SK-N-MC (cell line): ENCODE measurements around the gene KLHL29.

Source experiments
- DNase-seq: peaks from one replicate; pipeline ENCODE4 v3.0.0-alpha.2; 2011; ENCODE audit warnings: low read depth, low spot score
- H3K27ac ChIP-seq: fragments of 200-600 bp; sonication (generic); 2 replicates; pipeline ENCODE4 v1.5.1; 2016; ENCODE audit warnings: mixed run types
- H3K36me3 ChIP-seq: fragments of 200-600 bp; sonication (generic); 2 replicates; pipeline ENCODE4 v1.6.1; 2017; ENCODE audit warnings: antibody characterized with exemption, low read length, mixed read lengths; ENCODE audit not compliant: insufficient read depth
- H3K4me3 ChIP-seq: fragments of 200-600 bp; sonication (generic); 2 replicates; pipeline ENCODE4 v1.5.1; 2016
- H3K9ac ChIP-seq: fragments of 200-600 bp; sonication (generic); 2 replicates; pipeline ENCODE4 v1.8.0; 2017; ENCODE audit warnings: mixed run types, mixed read lengths; ENCODE audit not compliant: insufficient read length
- H3K9me3 ChIP-seq: fragments of 200-600 bp; sonication (generic); 2 replicates; pipeline ENCODE4 v1.6.1; 2017; ENCODE audit warnings: low read depth, mild to moderate bottlenecking, antibody characterized with exemption, low read length, moderate library complexity, mixed read lengths
- EZH2 ChIP-seq: fragments of 200-600 bp; sonication (generic); IDR thresholded peaks from one replicate; pipeline ENCODE4 v1.6.1; 2017; ENCODE audit warnings: antibody characterized with exemption
- FOXP2 ChIP-seq: optimal IDR thresholded peaks from 2 replicates; pipeline ENCODE3; 2011; ENCODE audit warnings: mild to moderate bottlenecking, moderate library complexity; ENCODE audit not compliant: insufficient read depth; ENCODE audit errors: extremely low read length, control extremely low read depth
- POLR2AphosphoS5 ChIP-seq: IDR thresholded peaks from 2 replicates; pipeline ENCODE4 v1.6.1; 2012; ENCODE audit warnings: mild to moderate bottlenecking, low read depth, low read length, borderline replicate concordance

The KLHL29 gene

GRCh38 chr2:23452853-23453420, 68.0 kb downstream of the KLHL29 start:
- DNase-seq, result peak; percentile 68
- no peaks in the 10 kb centered on the region for H3K36me3 ChIP-seq
- peak overlapping the region; percentile 71 for H3K4me3 ChIP-seq

DNA sequence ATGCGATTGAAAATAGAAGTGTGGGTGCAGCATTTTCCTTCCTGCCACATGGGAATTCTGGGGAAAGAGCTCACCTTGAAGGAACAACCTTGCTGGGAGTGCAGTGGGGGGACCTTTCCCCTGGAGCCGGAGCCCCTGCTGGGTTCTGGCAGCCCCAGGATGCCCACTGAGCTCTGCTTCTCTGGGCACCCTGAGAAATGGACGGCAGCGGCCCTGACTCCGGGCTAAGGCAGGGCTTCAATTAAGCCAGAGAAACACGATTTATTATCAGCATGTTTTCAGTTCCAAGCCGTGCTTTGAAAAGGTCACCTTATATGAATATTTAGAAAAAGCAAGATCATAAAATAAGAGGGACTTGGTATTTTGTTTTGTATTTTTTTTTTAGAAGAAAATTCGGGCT, 68.5 kb downstream of the KLHL29 start:
- no peak for TF ChIP-seq POLR2AphosphoS5
- TF ChIP-seq EZH2, result no peak
- no peak for TF ChIP-seq FOXP2

More at GRCh38 chr2:23452853-23453420, 68.0 kb downstream of the KLHL29 start:
- H3K9me3 ChIP-seq, result no peaks in the 10 kb centered on the region
- TF ChIP-seq FOXP2, result peak; percentile 18
- TF ChIP-seq EZH2, result no peak
- H3K27ac ChIP-seq, result peak overlapping the region; percentile 92
- H3K9ac ChIP-seq, result peak overlapping the region; percentile 68

GRCh38 chr2:23453836-23454460, 69.0 kb downstream of the KLHL29 start:
- no peaks in the 10 kb centered on the region for H3K36me3 ChIP-seq
- H3K9ac ChIP-seq, result peak overlapping the region; percentile 68
- no peak for TF ChIP-seq FOXP2
- no peak for TF ChIP-seq POLR2AphosphoS5
- TF ChIP-seq EZH2, result no peak
- H3K4me3 ChIP-seq, result peak overlapping the region; percentile 71
- no peak for DNase-seq
- peak overlapping the region; percentile 92 for H3K27ac ChIP-seq
- no peaks in the 10 kb centered on the region for H3K9me3 ChIP-seq

More for the DNA sequence above, 68.5 kb downstream of the KLHL29 start:
- no peak for DNase-seq
- Histone ChIP-seq H3K9me3 (no peaks in the 10 kb centered on the region), H3K36me3 (no peaks in the 10 kb centered on the region), H3K27ac (peak overlapping the region; percentile 92), H3K9ac (peak overlapping the region; percentile 68), H3K4me3 (peak overlapping the region; percentile 71)

DNA sequence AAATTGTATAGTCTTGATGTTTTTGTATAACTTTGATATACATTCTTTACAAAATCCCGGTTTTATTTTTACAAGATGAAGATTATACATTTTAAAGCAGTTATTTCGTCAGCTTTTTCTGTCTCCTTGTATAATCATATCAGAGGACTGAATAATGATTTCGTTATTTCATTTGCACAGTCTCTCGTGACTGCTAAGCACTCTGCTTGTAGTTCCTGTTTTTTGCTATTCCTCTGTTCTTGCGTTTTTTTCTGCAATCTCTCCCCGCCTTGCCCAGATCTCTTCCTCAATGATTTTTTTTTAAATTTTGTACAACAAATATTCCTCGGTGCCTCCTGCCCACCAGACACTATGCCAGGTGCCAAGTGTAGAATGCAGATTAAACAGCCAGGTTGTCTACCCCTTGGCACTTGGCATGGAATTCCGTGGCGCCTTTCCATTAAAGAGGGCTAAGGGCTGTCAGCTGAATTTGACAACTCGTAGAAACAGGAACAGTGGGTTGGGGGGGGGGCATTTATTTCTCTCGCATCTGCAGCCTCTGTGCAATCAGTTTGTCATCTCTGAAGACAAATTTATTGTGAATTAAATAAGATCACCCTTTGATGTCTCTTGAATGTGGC, 69.6 kb downstream of the KLHL29 start:
- no peak for DNase-seq

GRCh38 chr2:23456396-23456795, 71.4 kb downstream of the KLHL29 start:
- DNase-seq, result no peak
- no peak overlapping the region for H3K27ac ChIP-seq
- H3K9me3 ChIP-seq, result no peaks in the 10 kb centered on the region
- H3K36me3 ChIP-seq, result no peaks in the 10 kb centered on the region
- TF ChIP-seq POLR2AphosphoS5 (no peak), FOXP2 (no peak), EZH2 (no peak)
- no peak overlapping the region for H3K9ac ChIP-seq
- no peak overlapping the region for H3K4me3 ChIP-seq

More for the DNA sequence above, 69.6 kb downstream of the KLHL29 start:
- Histone ChIP-seq H3K9me3 (no peaks in the 10 kb centered on the region), H3K27ac (peak overlapping the region; percentile 92), H3K36me3 (no peaks in the 10 kb centered on the region), H3K9ac (peak overlapping the region; percentile 68), H3K4me3 (peak overlapping the region; percentile 71)
- TF ChIP-seq EZH2 (no peak), FOXP2 (peak; percentile 8), POLR2AphosphoS5 (no peak)

DNA sequence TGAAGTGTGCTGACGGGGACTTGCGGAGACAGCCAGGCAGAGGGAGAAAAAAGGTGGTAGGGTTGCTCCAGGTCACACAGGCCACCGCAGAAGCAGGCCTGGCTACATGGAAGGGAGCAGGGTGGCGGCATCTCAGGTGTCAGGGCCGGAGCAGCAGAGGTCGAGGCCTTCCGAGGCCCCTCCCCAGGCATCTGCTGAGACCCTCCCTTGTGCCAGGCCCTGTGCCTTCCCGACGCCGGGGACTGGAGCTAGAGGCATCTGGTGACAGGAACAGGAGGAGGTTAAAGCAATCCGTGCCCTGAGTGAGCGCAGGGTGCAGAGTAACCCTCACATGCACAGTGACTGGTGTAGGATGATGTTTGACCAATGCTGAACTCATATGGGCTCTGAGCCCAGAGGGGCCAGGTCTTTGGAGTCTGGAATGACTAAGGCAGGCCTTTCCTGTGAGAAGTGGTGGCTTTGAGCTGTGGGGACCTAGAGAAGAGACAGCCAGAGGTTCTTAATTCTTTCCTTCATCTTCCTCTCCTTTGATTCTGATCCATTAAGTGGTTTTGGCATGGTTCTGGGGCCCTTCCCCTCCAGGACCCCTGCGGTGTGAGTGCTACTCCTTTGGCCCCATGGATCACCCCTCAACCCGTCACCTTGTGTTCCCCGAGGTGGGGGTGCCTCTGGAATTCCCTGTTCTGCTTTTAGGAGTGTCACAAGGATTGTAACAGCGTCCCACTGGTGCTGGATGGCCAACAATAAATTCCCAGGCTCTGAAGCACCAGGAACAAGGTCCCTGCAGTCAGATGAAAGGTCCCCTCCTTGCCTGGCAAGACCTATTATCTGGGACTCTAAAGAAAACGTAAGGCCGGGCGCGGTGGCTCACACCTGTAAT, 72.1 kb downstream of the KLHL29 start:
- no peak for DNase-seq
- Histone ChIP-seq H3K27ac (no peak overlapping the region), H3K36me3 (no peaks in the 10 kb centered on the region), H3K9ac (no peak overlapping the region), H3K4me3 (no peak overlapping the region), H3K9me3 (no peaks in the 10 kb centered on the region)
- no peak for TF ChIP-seq POLR2AphosphoS5
- no peak for TF ChIP-seq EZH2
- TF ChIP-seq FOXP2, result no peak

DNA sequence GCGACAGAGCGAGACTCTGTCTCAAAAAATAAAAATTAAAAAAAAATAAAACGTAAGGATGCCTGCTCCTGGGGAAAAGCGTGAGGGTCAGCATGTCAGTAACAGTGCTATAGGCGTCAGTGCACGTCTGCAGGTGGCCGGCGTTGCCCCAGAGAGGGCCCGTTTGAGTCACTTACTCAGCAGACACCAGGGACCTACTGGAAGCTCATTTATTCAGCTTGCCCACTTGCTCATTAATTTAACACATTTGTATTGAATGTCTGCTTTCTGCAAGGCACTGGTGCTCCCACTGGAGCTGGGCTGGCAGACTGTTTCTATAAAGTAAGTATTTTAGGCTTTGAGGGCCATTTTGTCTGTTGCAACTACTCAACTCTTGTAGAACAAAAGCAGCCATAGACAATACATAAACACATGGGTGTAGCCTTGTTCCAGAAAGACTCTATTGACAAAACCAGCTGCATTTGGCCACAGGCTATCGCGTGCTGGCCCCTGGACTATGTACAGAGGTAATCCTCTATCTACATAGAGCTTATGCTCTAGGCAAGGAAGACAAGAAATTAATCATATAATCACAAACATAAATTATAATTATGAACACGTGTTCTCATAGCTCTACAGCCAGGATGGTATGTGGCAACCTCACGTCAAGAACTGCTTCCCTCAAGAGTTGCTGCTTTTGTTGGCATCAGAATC, 73.2 kb downstream of the KLHL29 start:
- TF ChIP-seq FOXP2 (no peak), POLR2AphosphoS5 (no peak), EZH2 (no peak)
- Histone ChIP-seq H3K27ac (no peak overlapping the region), H3K9ac (no peak overlapping the region), H3K36me3 (no peaks in the 10 kb centered on the region), H3K9me3 (no peaks in the 10 kb centered on the region), H3K4me3 (no peak overlapping the region)
- no peak for DNase-seq
